Measurements from ENCODE around the gene ITGA8. TPM values are rescaled to one million over a fixed set of nuclear protein-coding genes. Genes with fewer than 3 reads are reported as not detected.

ITGA8 gene
- total RNA-seq, 1 donor from 2014 or later = 0.13 TPM

DNA sequence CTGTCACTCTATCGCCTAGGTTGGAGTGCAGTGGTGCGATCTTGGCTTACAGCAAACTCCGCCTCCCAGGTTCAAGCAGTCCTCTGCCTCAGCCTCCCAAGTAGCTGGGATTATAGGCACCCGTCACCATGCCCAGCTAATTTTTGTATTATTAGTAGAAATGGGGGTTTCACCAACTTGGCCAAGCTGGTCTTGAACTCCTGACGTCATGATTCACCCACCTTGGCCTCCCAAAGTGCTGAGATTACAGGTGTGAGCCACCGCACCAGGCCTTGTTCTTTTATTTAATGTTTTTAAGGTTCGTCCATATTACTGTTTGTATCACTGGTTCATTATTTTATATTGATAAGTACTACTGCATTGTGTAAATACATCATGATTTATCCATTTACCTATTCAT is 10.2 kb upstream of the ITGA8 start:
- Histone ChIP-seq H3K4me3 (ENCODE audit: low read depth, low read length) (no peak overlapping the region), H3K27me3 (ENCODE audit: control insufficient read depth, insufficient read depth, low read length) (no peaks in the 10 kb centered on the region), H3K36me3 (ENCODE audit: control insufficient read depth, insufficient read depth, low read length) (no peaks in the 10 kb centered on the region)
- no peak for DNase-seq (ENCODE audit: low read depth)
- TF ChIP-seq, protein P1, sequence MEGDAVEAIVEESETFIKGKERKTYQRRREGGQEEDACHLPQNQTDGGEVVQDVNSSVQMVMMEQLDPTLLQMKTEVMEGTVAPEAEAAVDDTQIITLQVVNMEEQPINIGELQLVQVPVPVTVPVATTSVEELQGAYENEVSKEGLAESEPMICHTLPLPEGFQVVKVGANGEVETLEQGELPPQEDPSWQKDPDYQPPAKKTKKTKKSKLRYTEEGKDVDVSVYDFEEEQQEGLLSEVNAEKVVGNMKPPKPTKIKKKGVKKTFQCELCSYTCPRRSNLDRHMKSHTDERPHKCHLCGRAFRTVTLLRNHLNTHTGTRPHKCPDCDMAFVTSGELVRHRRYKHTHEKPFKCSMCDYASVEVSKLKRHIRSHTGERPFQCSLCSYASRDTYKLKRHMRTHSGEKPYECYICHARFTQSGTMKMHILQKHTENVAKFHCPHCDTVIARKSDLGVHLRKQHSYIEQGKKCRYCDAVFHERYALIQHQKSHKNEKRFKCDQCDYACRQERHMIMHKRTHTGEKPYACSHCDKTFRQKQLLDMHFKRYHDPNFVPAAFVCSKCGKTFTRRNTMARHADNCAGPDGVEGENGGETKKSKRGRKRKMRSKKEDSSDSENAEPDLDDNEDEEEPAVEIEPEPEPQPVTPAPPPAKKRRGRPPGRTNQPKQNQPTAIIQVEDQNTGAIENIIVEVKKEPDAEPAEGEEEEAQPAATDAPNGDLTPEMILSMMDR (IDR thresholded peaks at IDR 0.05; ENCODE audit: insufficient read depth, low read length, poor library complexity, severe bottlenecking) = no peak

DNA sequence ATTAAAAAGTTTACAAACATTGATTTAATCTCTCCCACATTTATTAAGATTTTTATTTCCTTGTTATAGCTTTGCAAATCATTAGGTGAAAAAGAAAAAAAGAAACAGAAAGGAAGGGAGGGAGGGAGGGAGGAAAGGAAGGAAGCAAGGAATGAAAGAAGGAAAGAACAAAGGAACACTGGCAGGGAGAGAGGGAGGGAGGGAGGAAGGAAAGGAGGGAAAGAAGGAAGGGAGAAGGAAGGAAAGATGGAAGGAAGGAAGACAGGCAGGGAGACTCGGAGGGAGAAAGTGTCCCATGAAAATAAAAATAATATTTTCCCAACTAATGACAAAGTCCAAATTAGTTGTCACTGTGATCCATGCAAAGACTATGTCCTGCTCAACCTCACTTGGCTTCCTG is 6.3 kb upstream of the ITGA8 start:
- TF ChIP-seq, protein P1 (IDR thresholded peaks at IDR 0.05; ENCODE audit: insufficient read depth, low read length, poor library complexity, severe bottlenecking) = no peak
- peaks cover 11% of the 10 kb centered on the region for H3K27me3 ChIP-seq (ENCODE audit: control insufficient read depth, insufficient read depth, low read length)
- DNase-seq (ENCODE audit: low read depth) = no peak
- H3K4me3 ChIP-seq (ENCODE audit: low read depth, low read length) = no peak overlapping the region
- no peaks in the 10 kb centered on the region for H3K36me3 ChIP-seq (ENCODE audit: control insufficient read depth, insufficient read depth, low read length)

DNA sequence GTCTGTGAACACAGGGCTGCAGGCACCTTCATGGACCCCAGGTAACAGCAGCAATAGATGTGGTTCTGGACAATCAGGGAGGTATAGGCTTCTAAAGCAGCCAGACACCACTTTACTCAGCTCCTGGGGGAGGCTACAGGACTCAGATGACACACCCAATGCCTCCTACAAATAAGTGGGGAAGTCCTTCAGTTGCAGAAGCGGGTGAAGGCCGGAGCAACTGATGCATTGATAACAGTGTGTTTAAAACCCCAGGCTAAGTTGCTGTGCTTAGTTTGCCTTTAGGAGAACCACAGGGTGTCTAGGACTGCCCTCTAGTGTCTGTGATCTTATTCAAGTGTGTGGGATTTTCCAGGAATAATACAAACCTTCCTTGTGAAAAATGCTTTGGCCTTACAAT is 5.9 kb upstream of the ITGA8 start:
- Histone ChIP-seq H3K27me3 (ENCODE audit: control insufficient read depth, insufficient read depth, low read length) (peaks cover 13% of the 10 kb centered on the region), H3K36me3 (ENCODE audit: control insufficient read depth, insufficient read depth, low read length) (no peaks in the 10 kb centered on the region), H3K4me3 (ENCODE audit: low read depth, low read length) (no peak overlapping the region)
- TF ChIP-seq, protein P1 (IDR thresholded peaks at IDR 0.05; ENCODE audit: insufficient read depth, low read length, poor library complexity, severe bottlenecking) = peak; percentile 63
- DNase-seq (ENCODE audit: low read depth) = peak; percentile 19

- TF ChIP-seq, protein P1 (IDR thresholded peaks at IDR 0.05; ENCODE audit: insufficient read depth, low read length, poor library complexity, severe bottlenecking) = no peak
- Histone ChIP-seq H3K4me3 (ENCODE audit: low read depth, low read length) (no peak overlapping the region), H3K27me3 (ENCODE audit: control insufficient read depth, insufficient read depth, low read length) (peaks cover 18% of the 10 kb centered on the region), H3K36me3 (ENCODE audit: control insufficient read depth, insufficient read depth, low read length) (no peaks in the 10 kb centered on the region)
- DNase-seq (ENCODE audit: low read depth) = no peak
These were observed 5.0 kb upstream of the ITGA8 start for GRCh38 chr10:15724683-15725082.

- Histone ChIP-seq H3K4me3 (ENCODE audit: low read depth, low read length) (no peak overlapping the region), H3K36me3 (ENCODE audit: control insufficient read depth, insufficient read depth, low read length) (no peaks in the 10 kb centered on the region), H3K27me3 (ENCODE audit: control insufficient read depth, insufficient read depth, low read length) (peaks cover 27% of the 10 kb centered on the region)
- DNase-seq (ENCODE audit: low read depth) = no peak
- TF ChIP-seq, protein P1 (IDR thresholded peaks at IDR 0.05; ENCODE audit: insufficient read depth, low read length, poor library complexity, severe bottlenecking) = no peak
These were observed 4.1 kb upstream of the ITGA8 start for GRCh38 chr10:15723803-15724202.

- Histone ChIP-seq H3K27me3 (ENCODE audit: control insufficient read depth, insufficient read depth, low read length) (peaks cover 31% of the 10 kb centered on the region), H3K4me3 (ENCODE audit: low read depth, low read length) (no peak overlapping the region), H3K36me3 (ENCODE audit: control insufficient read depth, insufficient read depth, low read length) (no peaks in the 10 kb centered on the region)
- no peak for DNase-seq (ENCODE audit: low read depth)
- TF ChIP-seq, protein P1 (IDR thresholded peaks at IDR 0.05; ENCODE audit: insufficient read depth, low read length, poor library complexity, severe bottlenecking) = no peak
These were observed 1.0 kb upstream of the ITGA8 start for GRCh38 chr10:15720635-15721287.

Data from kidney epithelial cell (primary cell).